Epithelial cell of esophagus (primary cell): ENCODE results near the gene STX1A.

Experiments used
- DNase-seq: peaks from one replicate; pipeline ENCODE4 v3.0.0; 2010; ENCODE audit warnings: low read depth
- H3K4me3 ChIP-seq: 2 replicates; pipeline ENCODE4 v1.5.1; 2011; ENCODE audit warnings: mild to moderate bottlenecking, low read length, control low read depth
- TF ChIP-seq, protein P1 (sequence below): IDR thresholded peaks from 2 replicates; pipeline ENCODE4 v1.5.1; 2011; ENCODE audit warnings: low read depth, mild to moderate bottlenecking, low read length, control low read depth, inconsistent platforms; ENCODE audit not compliant: insufficient read depth; ENCODE audit errors: missing control alignments

STX1A gene

DNA sequence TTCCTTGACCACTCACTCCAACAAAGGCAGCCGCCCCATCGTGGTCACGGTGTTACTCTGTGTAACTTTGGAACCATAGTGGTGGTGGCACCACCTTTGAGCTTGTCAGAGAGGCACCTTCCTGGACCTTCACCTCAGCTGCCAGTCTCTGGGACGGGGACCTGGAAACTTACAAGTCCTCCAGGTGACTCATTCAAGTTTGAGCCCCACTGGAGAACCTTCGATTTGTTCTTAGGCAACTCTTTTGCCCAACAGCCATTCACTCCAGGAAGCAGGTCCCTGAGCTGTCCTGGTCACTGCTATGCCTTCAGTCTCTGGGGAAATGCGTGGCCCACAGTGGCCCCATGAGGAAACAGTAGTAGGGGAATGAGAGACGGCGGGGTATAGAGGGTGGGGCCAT, 17.2 kb downstream of the STX1A start:
- no peak overlapping the region for H3K4me3 ChIP-seq
- TF ChIP-seq, protein P1, sequence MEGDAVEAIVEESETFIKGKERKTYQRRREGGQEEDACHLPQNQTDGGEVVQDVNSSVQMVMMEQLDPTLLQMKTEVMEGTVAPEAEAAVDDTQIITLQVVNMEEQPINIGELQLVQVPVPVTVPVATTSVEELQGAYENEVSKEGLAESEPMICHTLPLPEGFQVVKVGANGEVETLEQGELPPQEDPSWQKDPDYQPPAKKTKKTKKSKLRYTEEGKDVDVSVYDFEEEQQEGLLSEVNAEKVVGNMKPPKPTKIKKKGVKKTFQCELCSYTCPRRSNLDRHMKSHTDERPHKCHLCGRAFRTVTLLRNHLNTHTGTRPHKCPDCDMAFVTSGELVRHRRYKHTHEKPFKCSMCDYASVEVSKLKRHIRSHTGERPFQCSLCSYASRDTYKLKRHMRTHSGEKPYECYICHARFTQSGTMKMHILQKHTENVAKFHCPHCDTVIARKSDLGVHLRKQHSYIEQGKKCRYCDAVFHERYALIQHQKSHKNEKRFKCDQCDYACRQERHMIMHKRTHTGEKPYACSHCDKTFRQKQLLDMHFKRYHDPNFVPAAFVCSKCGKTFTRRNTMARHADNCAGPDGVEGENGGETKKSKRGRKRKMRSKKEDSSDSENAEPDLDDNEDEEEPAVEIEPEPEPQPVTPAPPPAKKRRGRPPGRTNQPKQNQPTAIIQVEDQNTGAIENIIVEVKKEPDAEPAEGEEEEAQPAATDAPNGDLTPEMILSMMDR, result no peak
- no peak for DNase-seq

DNA sequence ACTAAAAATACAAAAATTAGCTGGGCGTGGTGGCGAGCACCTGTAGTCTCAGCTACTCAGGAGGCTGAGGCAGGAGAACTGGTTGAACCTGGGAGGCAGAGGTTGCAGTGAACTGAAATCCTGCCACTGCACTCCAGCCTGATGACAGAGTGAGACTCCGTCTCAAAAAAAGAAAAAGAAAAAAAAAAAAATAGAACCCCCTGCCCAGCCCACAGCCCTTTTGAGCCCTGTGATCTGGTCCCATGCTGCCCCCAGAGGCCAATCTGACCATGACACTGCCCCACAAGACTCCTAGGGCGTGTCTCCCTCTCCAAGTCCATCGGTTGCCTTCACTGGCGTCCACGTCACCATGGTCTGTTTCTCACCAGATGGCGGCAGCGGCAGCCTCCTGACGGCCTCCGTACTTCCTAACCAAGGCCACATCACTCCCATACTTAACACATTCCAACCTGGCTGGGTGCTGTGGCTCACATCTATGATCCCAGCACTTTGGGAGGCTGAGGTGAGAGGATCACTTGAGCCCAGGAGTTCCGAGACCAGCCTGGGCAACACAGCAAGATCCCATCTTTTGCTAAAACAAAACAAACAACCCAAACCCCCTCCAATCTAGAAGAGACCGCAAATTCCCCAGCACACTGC, 18.0 kb downstream of the STX1A start:
- H3K4me3 ChIP-seq, result no peak overlapping the region
- peak; percentile 35 for DNase-seq
- TF ChIP-seq, protein P1, result peak; percentile 39

GRCh38 chr7:73700581-73701134, 18.8 kb downstream of the STX1A start:
- no peak overlapping the region for H3K4me3 ChIP-seq
- DNase-seq, result no peak
- TF ChIP-seq, protein P1, result no peak

DNA sequence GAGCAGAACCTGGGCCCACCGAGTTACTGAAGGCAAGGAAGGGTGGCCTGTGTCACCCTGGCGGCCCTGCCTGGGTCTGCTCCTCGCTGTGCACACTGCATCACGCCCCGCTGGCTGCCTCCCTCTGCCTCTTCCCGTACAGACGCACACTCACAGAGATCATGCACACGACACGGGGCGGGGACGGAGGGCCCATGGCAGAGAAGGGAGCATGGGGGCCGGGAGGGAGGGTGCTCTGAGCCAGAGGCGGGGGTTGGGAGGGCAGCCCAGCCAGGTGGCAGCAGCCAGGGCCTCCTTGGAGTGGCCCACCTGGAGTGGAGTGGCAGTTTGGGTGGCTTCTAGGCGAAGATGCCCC, 19.4 kb downstream of the STX1A start:
- no peak for DNase-seq
- H3K4me3 ChIP-seq, result no peak overlapping the region
- TF ChIP-seq, protein P1, result no peak

DNA sequence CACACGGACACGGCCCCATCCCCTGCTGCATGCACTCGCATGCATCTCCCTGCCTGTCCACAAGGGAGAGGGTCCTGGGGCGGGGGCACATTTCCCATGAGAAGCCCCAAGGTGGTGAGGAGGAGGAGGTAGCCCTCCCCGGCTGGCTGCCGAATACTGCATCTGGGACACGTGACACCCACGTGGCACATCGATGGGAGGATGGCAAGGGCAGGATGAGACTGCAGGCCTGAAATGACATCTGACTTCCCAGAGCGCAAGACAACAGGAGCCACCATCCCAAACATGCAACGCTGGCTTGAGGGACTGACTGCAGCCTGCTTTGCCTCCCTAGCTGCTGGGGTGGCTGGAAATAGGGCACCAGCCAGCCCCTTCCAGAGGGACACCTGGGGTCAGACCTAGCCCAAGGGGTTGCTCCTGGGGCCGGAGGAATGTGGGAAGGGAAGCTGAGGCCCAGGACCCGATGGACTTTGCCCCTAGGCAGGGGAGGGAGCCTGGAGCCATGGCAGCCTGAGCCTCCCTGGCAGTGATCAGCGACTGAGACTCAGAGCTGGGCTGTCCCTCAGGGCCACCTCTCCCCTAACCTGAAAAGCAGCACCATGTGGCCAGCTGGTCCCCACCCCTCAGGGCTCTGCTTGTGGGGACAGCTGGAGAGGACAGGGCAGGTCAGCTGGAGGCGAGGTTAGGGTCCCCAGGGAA, 19.9 kb downstream of the STX1A start:
- TF ChIP-seq, protein P1, result no peak
- H3K4me3 ChIP-seq, result no peak overlapping the region
- DNase-seq, result no peak

- DNase-seq, result no peak
- TF ChIP-seq, protein P1, result no peak
- H3K4me3 ChIP-seq, result no peak overlapping the region
Measured at GRCh38 chr7:73698410-73698809, 21.1 kb downstream of the STX1A start.
